IMR-90 (cell line): Measurements from ENCODE around the gene FMOD. TPM values are rescaled to one million over a fixed set of nuclear protein-coding genes. Genes with fewer than 3 reads are reported as not detected.

Experiments used
- ATAC-seq: fragments of 200-7000 bp; cut with Tn5 transposase; 2 replicates; pipeline ENCODE4 v1.9.1; 2020; ENCODE audit warnings: low read depth, mild to moderate bottlenecking, moderate library complexity
- BruUV-seq: library from RNA; stranded (reverse); fragments of 400-500 nt; replicated peaks from 2 replicates; lab custom pipeline; 2021; lab: Mats Ljungman, UMichigan
- CTCF ChIA-PET: fragments of 300-600 bp; formaldehyde crosslinking; extraction: SDS; loops from one replicate; lab custom pipeline; 2021; ENCODE audit warnings: antibody characterized with exemption; lab: Yijun Ruan, JAX
- POLR2A ChIA-PET: fragments of 300-600 bp; sonication (Branson Sonifier 250); formaldehyde crosslinking; loops from one replicate; lab custom pipeline; 2022; ENCODE audit warnings: antibody characterized with exemption; ENCODE audit not compliant: unreplicated experiment; lab: Charles Lee
- DNase-seq: peaks from one replicate; pipeline ENCODE4 v3.0.0; 2013
- H2AFZ ChIP-seq: replicated peaks from 2 replicates; pipeline ENCODE3; 2013; ENCODE audit warnings: low read length, mild to moderate bottlenecking; ENCODE audit not compliant: poor library complexity
- H2AK5ac ChIP-seq: 2 replicates; pipeline ENCODE4 v1.6.1; 2013; ENCODE audit warnings: low read depth, low read length, inconsistent platforms
- H2AK9ac ChIP-seq: replicated peaks from 2 replicates; pipeline ENCODE3; 2013; ENCODE audit warnings: mild to moderate bottlenecking, low read depth, low read length, moderate library complexity; ENCODE audit not compliant: poor library complexity
- H2BK120ac ChIP-seq: 2 replicates; pipeline ENCODE4 v1.6.1; 2013; ENCODE audit warnings: low read depth, low read length, inconsistent platforms
- H2BK15ac ChIP-seq: 3 replicates; pipeline ENCODE4 v1.6.1; 2013; ENCODE audit warnings: low read depth, low read length, inconsistent platforms
- H2BK20ac ChIP-seq: 2 replicates; pipeline ENCODE4 v1.6.1; 2013; ENCODE audit warnings: low read depth, mild to moderate bottlenecking, inconsistent platforms, low read length, moderate library complexity
- H2BK5ac ChIP-seq: 2 replicates; pipeline ENCODE4 v1.6.1; 2013; ENCODE audit warnings: mild to moderate bottlenecking, low read depth, low read length, inconsistent platforms; ENCODE audit not compliant: poor library complexity, severe bottlenecking
- H3K14ac ChIP-seq: replicated peaks from 2 replicates; pipeline ENCODE4 v1.6.1; 2013; ENCODE audit warnings: low read depth, low read length, inconsistent platforms
- H3K18ac ChIP-seq: 2 replicates; pipeline ENCODE4 v1.6.1; 2013; ENCODE audit warnings: low read depth, low read length, control low read depth
- H3K23ac ChIP-seq: 2 replicates; pipeline ENCODE4 v1.6.1; 2013; ENCODE audit warnings: low read depth, low read length, inconsistent platforms
- H3K27ac ChIP-seq: 2 replicates; pipeline ENCODE4 v1.5.1; 2013; ENCODE audit warnings: mild to moderate bottlenecking, control low read depth, low read length; ENCODE audit not compliant: insufficient read depth
- H3K27me3 ChIP-seq: 2 replicates; pipeline ENCODE4 v1.6.1; 2013; ENCODE audit warnings: low read length; ENCODE audit not compliant: control insufficient read depth, insufficient read depth
- H3K36me3 ChIP-seq: 2 replicates; pipeline ENCODE4 v1.6.1; 2013; ENCODE audit warnings: low read length, mixed read lengths; ENCODE audit not compliant: control insufficient read depth, insufficient read depth
- H3K4ac ChIP-seq: 2 replicates; pipeline ENCODE4 v1.6.1; 2013; ENCODE audit warnings: low read depth, low read length, inconsistent platforms
- H3K4me1 ChIP-seq: 2 replicates; pipeline ENCODE4 v1.6.1; 2013; ENCODE audit warnings: low read length, mixed read lengths; ENCODE audit not compliant: control insufficient read depth, insufficient read depth
- H3K4me2 ChIP-seq: 2 replicates; pipeline ENCODE4 v1.6.1; 2013; ENCODE audit warnings: low read depth, mild to moderate bottlenecking, control low read depth, low read length, moderate library complexity
- H3K4me3 ChIP-seq: 2 replicates; pipeline ENCODE4 v1.5.1; 2013; ENCODE audit warnings: low read depth, mild to moderate bottlenecking, control low read depth, low read length, moderate library complexity; ENCODE audit not compliant: insufficient read depth
- H3K56ac ChIP-seq: 2 replicates; pipeline ENCODE4 v1.6.1; 2013; ENCODE audit warnings: low read length, inconsistent platforms; ENCODE audit not compliant: insufficient read depth; ENCODE audit errors: extremely low read depth
- H3K79me1 ChIP-seq, 2 experiments: 2 replicates each; pipeline ENCODE4 v1.6.1; 2013; ENCODE audit warnings: low read length in 2 of 2, inconsistent platforms in 1 of 2, low read depth in 1 of 2
- H3K9ac ChIP-seq: 2 replicates; pipeline ENCODE4 v1.6.1; 2013; ENCODE audit warnings: low read depth, low read length, control low read depth
- H3K9me1 ChIP-seq: 2 replicates; pipeline ENCODE4 v1.6.1; 2013; ENCODE audit warnings: low read length, inconsistent platforms; ENCODE audit not compliant: insufficient read depth
- H3K9me3 ChIP-seq: 2 replicates; pipeline ENCODE4 v1.6.1; 2013; ENCODE audit warnings: low read length; ENCODE audit not compliant: control insufficient read depth, insufficient read depth
- H4K20me1 ChIP-seq: 2 replicates; pipeline ENCODE4 v1.6.1; 2013; ENCODE audit warnings: low read length, inconsistent platforms; ENCODE audit not compliant: insufficient read depth
- H4K5ac ChIP-seq: 2 replicates; pipeline ENCODE4 v1.6.1; 2013; ENCODE audit warnings: mild to moderate bottlenecking, low read depth, low read length, control low read depth
- H4K8ac ChIP-seq, 2 experiments: 2 replicates each; pipeline ENCODE4 v1.6.1; 2013; ENCODE audit warnings: low read depth in 2 of 2, low read length in 2 of 2, control low read depth in 1 of 2, inconsistent platforms in 1 of 2
- H4K91ac ChIP-seq: 2 replicates; pipeline ENCODE4 v1.6.1; 2013; ENCODE audit warnings: low read depth, low read length, inconsistent platforms; ENCODE audit not compliant: insufficient read depth
- FOS ChIP-seq: fragments of 150-350 bp; IDR thresholded peaks from 2 replicates; pipeline ENCODE4 v1.6.1; 2016; ENCODE audit warnings: low read depth, low read length
- RAD21 ChIP-seq: IDR thresholded peaks from 2 replicates; pipeline ENCODE4 v1.6.1; 2012; ENCODE audit warnings: low read length, improper control_type of control experiment
- RFX5 ChIP-seq: IDR thresholded peaks from 2 replicates; pipeline ENCODE4 v1.8.0; 2012; ENCODE audit warnings: low read depth, mild to moderate bottlenecking, low read length, moderate library complexity
- SMC3 ChIP-seq: fragments of 150-350 bp; IDR thresholded peaks from 2 replicates; pipeline ENCODE4 v1.6.1; 2016; ENCODE audit warnings: low read depth, mild to moderate bottlenecking, antibody characterized with exemption, low read length, moderate library complexity
- WGBS, 2 experiments: methylation state at CpG; one replicate each; pipeline versions ENCODE4 v1.1.5 to v1.1.7; 2013; ENCODE audit warnings: missing lambda C conversion rate in 2 of 2; ENCODE audit not compliant: insufficient read length in 1 of 2; ENCODE audit errors: extremely low coverage in 2 of 2; 5-methylcytosine and 5-hydroxymethylcytosine counted together
- dilution Hi-C: fragments of 300-500 bp; cut with HindIII; formaldehyde crosslinking; loops from one replicate; pipeline ENCODE4 v1.14.3; 2018; ENCODE audit warnings: low sequenced_read_pairs; ENCODE audit not compliant: unreplicated experiment
- in situ Hi-C: fragments of 300-500 bp; cut with MboI; formaldehyde crosslinking; loops from 3 replicates; pipeline ENCODE4 v1.14.3; 2019; ENCODE audit warnings: low sequenced_read_pairs, inconsistent platforms, mixed read lengths
- intact Hi-C: fragments of 100-400 bp; cut with micrococcal nuclease; formaldehyde crosslinking; loops from 2 replicates; pipeline ENCODE4 v1.10.0; 2022
- polyA plus RNA-seq, 3 experiments: library from polyadenylated mRNA; depleted of rRNA; stranded (reverse); fragments of >200 nt; gene quantifications; 2 replicates each; pipeline ENCODE4 v1.2.3, GENCODE V29; 2012; ENCODE audit warnings: low replicate concordance in 1 of 3
- total RNA-seq: library from RNA; depleted of rRNA; stranded (reverse); fragments of >200 nt; gene quantifications from 2 replicates; pipeline ENCODE4 v1.2.3, GENCODE V29; 2012

The FMOD gene
- total and polyA plus RNA-seq, 2 of the 4 experiments (the other 2 are of a cell fraction) = 0.18 to 2.7 TPM

DNA sequence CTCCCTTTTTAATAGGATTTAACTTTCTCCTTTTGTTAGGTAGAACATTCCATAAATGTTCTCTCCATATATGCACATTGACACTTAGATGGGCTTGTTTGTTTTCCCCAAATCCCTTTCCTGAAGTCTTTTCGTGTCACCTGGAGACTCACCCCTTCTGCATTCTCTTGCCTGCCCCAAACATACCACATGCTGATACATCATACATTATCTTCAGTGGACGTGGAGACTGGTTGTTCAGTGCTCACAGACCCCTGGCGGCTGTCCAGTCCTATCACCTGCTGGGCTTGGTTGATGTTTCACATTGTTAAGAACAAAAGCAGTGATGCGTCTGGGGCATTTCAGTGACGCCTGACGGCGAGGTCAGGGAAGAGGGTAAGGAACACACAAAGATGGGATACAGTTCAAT, 22.2 kb downstream of the FMOD start:
- H2AFZ ChIP-seq = no peak overlapping the region
- peaks cover 2% of the 10 kb centered on the region; the same call in 1 of the 2 replicates for H3K4me1 ChIP-seq
- no peaks in the 10 kb centered on the region for H4K20me1 ChIP-seq
- H2BK5ac ChIP-seq = no peak overlapping the region
- 50% methylated on average over 1 of the region's 7 CpGs; no CpG with 5 or more reads in 1 of the 2 experiments for WGBS, 2 experiments
- POLR2A ChIA-PET = no interaction called here
- no peak for ATAC-seq
- DNase-seq = no peak
- no peak overlapping the region for H2BK20ac ChIP-seq
- no peaks in the 10 kb centered on the region for H3K9me3 ChIP-seq
- H3K23ac ChIP-seq = no peak overlapping the region
- H3K4me2 ChIP-seq = no peak overlapping the region
- no peak overlapping the region for H4K8ac ChIP-seq
- H3K36me3 ChIP-seq = no peaks in the 10 kb centered on the region
- TF ChIP-seq SMC3 (no peak), RFX5 (no peak), FOS (no peak), RAD21 (no peak)
- no peak overlapping the region for H3K56ac ChIP-seq
- peaks cover 6% of the 10 kb centered on the region; the same call in 1 of the 2 replicates for H3K9me1 ChIP-seq
- H3K27ac ChIP-seq = no peak overlapping the region
- dilution Hi-C loops = no loop called here
- no peak overlapping the region for H2AK5ac ChIP-seq
- H3K79me1 ChIP-seq = no peaks in the 10 kb centered on the region
- H4K91ac ChIP-seq = no peak overlapping the region
- no peak overlapping the region for H2BK15ac ChIP-seq
- no peak overlapping the region for H3K4me3 ChIP-seq
- BruUV-seq = no TSS peak
- H3K18ac ChIP-seq = no peak overlapping the region
- CTCF ChIA-PET = interaction anchor here (1.5 kb wide), 1 partner anchor 21 kb away, joined by 5 read pairs; no protein-coding TSS in a partner anchor
- no peak overlapping the region for H2AK9ac ChIP-seq
- in situ Hi-C loops = no loop called here
- no peak overlapping the region for H4K5ac ChIP-seq
- H3K9ac ChIP-seq = no peak overlapping the region
- no peak overlapping the region for H3K14ac ChIP-seq
- H2BK120ac ChIP-seq = no peak overlapping the region
- H3K27me3 ChIP-seq = peaks cover 49% of the 10 kb centered on the region
- intact Hi-C loops = no loop called here
- no peak overlapping the region for H3K4ac ChIP-seq
